Inferior parietal cortex (tissue), 1 donor: ENCODE measurements around the gene KCNMA1.
"Not testable (repeated sequence)": the region's sequence is repeated elsewhere in the genome, so short reads cannot be mapped to it uniquely, and the experiment has no call there.

ENCODE experiments used
- DNase-seq: peaks from one replicate; pipeline ENCODE4 v3.0.0-alpha.2; 2016; ENCODE audit errors: extremely low spot score

Gene KCNMA1

GRCh38 chr10:77664008-77664407, 26.4 kb upstream of the KCNMA1 start:
- no peak for DNase-seq

- no peak for DNase-seq
Measured at GRCh38 chr10:77661674-77662073, 24.1 kb upstream of the KCNMA1 start.

DNA sequence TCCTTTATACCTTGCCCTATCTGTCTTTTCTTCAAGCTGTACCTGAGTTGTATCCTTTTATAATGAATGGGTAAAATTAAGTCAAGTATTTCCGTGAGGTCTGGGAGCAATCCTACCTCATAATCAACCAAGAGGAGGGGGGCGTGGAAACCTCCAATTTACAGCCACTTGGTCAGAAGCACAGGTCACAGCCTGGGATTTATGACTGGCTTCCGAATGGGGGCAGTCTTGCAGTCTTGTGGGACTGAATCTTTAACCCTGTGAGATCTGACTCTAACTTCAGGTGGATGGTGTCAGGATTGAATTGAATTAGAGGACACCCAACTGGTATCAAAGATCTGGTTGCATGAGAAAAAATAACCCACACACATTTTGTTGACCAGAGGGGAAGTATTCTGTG, 23.5 kb upstream of the KCNMA1 start:
- no peak for DNase-seq

GRCh38 chr10:77659046-77659670, 21.6 kb upstream of the KCNMA1 start:
- not testable (repeated sequence) for DNase-seq

DNA sequence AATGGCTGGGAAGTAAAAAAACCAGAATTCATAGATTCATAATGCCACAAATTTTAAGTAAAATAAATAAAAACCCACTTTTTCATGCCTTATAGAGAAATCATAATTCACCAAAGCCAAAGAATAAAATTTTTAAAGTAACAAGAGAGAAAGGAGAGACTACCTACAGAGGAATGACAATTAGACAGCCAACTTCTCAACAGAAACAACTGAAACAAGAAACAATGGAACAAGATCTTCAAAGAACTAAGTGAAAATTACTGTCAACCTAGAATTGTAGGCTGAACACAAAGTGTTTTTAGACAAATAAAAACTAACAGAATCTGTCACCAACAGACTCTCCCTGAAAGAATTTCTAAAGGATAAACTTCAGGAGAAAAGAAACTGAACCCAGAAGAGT, 15.6 kb upstream of the KCNMA1 start:
- DNase-seq = no peak

DNA sequence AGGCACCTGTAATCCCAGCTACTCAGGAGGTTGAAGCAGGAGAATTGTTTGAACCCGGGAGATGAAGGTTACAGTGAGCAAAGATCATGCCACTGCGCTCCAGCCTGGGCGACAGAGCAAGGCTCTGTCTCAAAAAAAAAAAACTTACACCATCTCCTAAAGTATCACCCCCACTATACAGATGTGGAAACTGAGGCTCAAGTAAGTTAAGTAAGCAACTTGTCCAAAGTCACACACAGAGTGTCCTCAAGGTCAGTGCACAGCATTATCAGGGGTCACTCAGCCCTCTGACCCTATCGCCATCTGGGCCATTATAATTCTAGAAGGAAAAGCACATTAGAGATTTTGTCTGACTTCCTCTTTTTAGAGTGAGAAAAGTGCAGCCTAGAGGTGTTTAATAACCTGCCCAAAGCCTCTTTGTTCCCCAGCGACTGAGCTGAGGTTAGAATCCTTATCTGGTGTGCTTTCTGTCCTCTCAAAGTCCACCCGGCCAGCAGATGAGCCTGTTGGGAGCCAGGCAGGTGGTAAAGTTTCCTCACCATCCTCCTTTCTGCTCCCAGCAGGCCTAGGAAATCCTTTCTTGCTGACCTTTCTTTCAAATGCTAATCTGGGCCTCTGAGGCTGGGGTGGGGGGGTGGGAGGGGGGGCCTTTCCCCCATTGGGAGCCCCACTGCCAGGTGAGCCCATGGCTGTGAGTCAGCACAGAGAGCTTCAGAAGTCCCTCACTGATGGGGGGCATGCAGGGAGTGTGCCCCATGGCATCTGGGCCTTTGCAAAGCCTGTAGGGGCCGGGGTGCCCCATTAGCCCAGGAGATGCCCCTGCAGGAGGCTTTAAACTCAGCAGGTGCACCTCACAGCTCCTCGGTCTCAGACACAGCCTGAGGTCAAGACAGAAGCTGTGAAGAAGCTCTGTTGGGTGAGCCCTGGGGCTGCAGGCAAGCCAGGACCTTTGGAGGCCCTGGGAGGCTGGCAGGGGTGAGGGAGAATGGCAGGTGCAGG, 12.0 kb upstream of the KCNMA1 start:
- no peak for DNase-seq

GRCh38 chr10:77648472-77648871, 10.9 kb upstream of the KCNMA1 start:
- no peak for DNase-seq

GRCh38 chr10:77647543-77648293, 10.1 kb upstream of the KCNMA1 start:
- DNase-seq = no peak

GRCh38 chr10:77644557-77645243, 7.1 kb upstream of the KCNMA1 start:
- no peak for DNase-seq

GRCh38 chr10:77643795-77644468, 6.3 kb upstream of the KCNMA1 start:
- DNase-seq = no peak

- peak; percentile 95 for DNase-seq
Measured at GRCh38 chr10:77641788-77642397, 4.3 kb upstream of the KCNMA1 start.

DNA sequence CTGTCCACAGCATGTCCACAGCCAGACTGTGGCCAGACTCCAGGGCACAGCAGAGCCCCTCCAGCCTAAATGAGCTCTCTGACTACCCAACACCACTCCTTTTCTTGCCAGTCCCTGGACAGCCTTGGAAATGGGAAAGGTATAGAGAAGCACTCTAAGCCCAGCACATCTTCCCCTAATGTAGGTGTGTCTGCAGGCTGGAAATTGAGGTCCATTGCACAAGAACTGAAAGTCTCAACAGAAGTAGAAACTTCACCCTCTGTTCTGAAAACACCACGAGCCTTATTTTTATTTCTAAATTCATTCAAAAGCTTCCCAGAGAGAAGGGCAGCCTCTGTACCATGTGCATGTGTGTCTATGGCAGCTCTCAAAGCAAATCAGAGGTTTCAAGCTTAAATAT, 3.7 kb upstream of the KCNMA1 start:
- DNase-seq = no peak

GRCh38 chr10:77640167-77640566, 2.6 kb upstream of the KCNMA1 start:
- DNase-seq = no peak

GRCh38 chr10:77639756-77640155, 2.1 kb upstream of the KCNMA1 start:
- no peak for DNase-seq

DNA sequence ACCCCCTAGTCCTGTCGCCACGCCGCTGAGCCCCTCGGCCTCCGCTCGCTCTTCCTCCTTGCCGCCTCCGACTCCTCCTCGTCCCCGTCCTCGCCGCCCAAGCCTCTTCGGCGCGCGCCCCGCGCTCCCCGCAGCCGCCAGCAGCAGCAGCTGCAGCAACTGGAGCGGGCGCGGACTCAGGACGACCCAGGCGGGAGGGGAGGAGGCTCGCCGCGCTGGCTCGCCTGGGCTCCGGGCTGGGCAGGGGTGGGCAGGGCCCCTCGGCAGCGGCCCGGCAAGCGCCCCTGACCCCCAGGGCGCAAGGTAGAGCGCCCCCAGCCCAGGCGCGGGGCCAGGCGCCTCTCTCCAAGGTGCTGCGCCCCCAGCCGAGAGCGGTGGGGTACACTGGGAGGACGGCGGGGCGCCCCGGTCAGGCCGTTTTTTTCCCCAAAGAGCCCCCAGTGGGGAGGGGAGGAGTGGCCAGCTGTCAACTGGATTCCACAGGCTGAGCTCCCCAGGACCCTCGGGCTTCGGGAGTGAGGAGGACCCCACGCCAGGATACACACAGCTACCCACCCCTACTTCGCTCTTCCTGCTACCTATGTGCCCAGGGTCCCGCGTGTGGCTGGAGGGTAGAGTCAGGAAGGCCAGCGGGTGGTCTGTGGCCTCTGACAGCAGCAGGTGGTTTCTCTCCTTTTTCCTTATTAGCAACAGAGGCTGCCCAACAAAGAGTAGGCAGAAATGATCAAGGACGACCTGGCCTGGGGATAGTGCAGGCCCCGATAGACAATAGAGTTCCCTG, 903 bp upstream of the KCNMA1 start:
- no peak for DNase-seq

DNA sequence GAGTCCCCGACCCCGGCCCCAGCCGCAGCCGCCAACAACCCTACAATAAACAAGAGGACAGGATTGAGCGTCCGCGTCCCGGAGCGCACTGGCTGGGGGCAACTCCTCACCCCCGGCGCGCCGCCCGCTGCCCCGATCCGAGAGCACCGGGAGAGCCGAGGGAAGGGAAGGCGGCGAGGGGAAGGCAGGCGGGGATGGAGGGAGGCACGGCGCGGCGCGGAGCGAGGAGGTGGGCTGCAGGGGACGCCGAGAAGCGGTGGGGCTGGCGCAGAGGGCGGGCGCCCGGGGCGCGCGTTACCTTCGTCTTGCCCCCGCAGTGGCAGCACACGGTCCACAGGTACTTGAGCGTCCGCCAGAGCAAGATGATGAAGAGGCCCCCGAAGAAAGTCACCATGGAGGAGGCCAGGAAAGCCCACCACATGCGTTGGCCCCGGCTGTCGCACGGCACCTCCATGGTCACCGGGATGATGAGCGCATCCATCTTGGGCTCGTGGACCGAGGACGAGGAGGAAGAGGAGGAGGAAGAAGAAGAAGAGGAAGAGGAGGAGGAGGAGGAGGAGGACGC, 559 bp downstream of the KCNMA1 start:
- no peak for DNase-seq

GRCh38 chr10:77636282-77636966, 1.2 kb downstream of the KCNMA1 start:
- no peak for DNase-seq

- no peak for DNase-seq
Measured at GRCh38 chr10:77635402-77636227, 2.0 kb downstream of the KCNMA1 start.
